Left hindlimb (tissue), 1 donor: ENCODE data around the gene PEX10.

Experiments used
- DNase-seq: peaks from one replicate; pipeline ENCODE4 v3.0.0-alpha.2; 2018

Gene PEX10

DNA sequence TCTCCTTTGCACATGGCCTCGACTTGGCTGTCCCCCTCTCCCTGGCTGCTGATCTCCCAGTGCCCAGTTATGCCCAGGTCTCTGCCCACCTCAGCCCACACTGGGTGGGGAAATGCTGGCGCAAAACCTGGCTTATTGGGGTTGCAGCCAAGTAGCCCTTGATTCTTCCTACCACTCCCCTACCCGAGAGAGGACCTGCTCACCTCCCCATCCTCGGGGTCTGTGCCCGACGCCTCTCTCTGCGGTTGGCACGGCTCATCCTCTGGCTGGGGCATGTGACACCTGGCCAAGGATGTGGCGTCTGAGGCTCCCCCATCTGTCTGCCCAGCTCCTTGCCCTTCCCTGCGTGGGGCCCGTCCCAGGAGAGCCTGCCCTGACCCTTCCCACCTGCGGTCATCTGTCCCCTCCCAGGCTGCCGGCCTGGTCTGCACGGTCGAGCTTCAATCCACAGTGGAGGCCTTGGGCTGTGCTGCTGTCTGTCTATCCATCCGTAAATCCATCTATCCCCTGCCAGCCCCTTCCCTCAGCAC, 6.5 kb upstream of the PEX10 start:
- DNase-seq: no peak

DNA sequence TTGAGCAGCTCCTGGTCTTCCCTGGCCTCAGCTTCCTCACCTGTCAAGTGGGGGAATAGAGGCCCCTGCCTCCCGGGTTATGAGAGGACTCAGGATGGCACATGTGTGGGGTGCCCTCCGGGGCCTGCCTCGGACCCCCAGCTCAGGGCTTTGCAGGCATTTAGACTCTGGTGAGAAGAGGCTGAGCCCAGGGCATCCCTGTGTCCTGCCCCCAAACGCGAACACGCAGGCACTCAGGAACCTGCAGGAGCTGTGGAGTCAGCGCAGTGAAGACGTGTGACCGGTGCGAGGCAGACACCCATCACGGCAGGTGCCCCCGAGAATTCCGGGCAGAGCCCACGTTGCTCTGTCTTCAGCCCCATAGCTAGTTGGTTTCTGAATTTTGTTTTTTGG, 5.5 kb upstream of the PEX10 start:
- DNase-seq: no peak

DNA sequence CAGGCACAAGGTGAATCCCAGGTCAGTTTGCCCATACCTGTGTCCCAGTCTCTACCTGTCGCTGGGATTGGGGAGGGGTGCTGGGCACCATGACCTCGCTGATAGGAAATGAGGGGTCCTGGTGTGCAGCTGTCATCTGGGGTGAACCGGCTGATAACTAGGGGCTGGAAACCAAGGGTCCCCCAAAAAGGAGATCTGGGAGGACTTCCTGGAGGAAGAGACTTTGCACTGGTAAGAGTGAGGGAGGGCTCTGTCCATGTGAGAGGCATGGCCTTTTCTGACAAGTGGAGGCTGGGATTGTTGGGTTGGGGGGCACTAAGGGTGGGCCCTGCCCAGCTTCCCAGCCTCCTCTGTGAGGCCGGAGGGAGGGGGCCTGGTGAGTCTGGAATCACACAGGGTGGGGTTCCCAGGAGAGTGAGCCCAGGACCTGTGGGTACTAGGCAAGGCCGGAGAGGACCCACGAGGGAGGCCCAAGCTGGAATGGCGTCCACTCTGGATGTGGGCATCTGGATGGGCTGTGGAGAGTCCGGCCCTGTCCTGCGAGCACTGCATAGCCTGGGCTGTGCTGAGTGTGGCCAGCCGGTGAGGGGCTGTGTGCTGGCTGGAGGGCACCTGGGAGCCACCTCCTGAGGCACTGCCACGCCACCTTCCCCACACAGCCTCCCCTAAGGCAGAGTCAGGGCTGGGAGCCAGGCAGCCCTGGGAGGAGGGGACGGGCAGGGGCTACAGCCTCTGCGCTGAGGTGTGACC, 4.9 kb upstream of the PEX10 start:
- no peak for DNase-seq

DNA sequence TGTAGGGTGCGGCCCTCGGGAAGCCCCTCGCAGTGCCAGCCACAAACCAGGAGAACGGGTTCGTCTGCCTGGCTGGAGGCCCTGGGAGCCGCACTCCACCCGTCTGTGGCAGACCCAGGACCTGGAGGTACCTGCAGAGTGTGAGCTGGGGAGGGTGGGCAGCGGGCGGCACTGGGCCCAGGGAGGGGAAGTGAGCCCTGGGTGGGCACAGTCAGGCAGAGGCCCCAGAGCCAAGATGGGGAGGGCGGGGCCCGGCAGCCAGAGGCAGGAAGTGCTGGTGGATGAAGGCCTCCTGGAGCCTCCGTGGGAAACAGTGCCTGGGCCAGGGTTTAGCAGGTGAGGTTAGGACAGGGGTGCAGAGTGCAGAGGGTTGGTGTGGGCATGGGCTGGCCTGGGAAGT, 4.0 kb upstream of the PEX10 start:
- DNase-seq: no peak

DNA sequence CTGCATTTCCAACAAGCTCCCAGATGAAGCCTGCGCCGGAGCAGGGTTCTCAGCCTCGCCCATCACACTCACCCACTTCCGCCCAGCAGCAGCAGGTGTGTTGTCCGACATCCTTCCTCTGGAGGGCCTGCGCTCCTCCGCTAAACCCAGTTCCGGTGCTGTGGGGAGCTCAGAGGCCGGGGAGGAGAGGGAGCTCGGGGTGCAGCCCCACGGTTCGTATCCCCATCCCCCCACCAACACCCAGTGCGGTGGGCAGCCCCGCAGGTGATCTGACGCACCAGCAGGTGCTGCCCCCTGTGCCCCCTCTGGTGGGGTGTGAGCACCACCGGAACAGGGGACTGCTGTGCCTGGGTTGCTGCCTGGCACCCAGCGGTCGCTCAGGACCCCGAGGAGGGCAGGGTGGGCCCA, 3.4 kb upstream of the PEX10 start:
- DNase-seq: no peak

DNA sequence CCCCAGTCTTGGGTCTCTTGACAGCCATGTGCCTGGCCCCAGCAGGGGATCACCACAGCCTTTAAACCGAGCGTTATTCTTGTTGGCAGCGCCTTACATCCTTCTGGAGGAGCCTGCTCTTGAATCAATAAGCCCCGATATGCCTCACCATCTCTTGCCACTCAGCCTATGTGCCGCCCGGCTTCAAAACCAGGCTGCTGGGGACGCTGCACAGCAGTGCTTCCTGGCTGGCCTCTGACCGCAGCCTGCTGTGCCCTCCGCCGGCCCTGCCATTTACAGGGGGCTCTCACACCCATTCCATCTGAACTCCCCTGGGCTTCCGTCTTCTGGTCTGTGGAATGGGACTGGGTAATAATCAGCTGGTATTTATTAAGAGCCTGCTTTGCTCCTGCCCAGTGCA, 3.0 kb upstream of the PEX10 start:
- no peak for DNase-seq

DNA sequence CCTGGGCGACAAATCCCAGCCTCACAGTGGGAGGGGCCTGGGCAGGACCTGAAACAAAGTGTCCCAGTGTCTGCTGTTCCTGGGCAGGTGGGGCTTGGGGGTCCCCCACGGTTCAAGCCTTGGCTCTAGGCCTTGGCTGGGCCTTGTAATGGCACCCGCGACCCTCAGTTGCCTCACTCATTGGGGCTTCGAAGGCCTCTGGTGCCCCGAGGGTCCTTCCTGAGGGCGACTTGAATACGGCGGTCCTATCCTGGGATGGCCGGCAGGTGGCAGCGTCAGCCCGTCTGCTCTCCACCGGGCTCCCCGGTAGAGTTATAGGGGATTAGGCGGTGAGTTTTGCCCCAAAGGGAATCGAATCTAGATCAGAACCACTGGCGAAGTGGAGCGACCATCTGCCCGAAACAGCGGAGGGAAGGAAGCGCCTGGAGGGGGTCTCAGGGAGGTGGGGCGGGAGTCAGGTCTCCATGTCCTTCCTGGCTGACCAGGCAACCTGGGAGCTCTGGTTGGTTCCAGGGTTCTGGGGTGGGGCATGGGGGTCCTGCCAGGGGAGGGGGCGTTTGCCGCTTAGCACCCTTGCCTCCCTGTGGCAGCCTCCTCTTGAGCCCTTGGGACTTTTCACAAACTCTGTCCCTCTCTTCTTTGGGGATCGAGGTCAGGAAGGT, 2.1 kb upstream of the PEX10 start:
- peak; percentile 74 for DNase-seq

DNA sequence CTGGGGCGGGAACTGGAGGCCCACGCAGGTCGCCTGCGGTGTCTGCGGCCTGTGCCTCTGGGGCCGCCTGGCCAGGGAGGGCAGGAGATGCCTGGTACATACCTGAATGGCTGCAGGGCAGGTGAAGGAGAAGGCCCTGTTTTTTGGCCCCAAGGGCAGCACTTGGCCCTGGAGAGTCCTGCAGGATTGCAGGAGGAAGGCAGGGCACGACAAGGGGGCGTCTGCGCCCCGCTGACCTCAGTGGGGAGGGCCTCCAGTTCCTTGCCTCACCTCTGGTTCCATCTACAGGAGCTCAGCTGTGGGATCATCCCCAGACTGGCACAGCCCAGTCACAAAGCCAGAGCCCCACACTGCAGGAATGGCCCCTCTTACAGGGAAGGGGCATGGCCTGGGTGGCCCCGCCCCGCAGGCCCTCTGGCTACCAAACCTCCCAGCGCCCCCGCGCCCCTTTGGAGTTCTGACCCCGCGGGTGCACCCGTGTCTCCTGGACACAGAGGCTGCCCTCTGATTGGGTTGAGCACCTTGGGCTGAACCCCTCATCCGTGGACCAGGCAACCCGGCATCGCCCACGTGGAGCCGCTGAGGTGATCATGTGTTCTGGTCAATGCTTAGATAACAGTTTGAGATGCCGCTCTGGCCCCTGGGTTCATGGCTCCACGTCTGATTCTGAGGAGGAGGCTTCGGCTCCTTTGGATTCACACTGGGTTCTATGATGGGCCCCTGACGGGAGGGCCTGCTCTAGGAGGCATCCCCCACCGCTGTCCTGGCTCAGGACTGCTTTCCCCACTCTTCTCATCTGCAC, 1.3 kb upstream of the PEX10 start:
- no peak for DNase-seq

DNA sequence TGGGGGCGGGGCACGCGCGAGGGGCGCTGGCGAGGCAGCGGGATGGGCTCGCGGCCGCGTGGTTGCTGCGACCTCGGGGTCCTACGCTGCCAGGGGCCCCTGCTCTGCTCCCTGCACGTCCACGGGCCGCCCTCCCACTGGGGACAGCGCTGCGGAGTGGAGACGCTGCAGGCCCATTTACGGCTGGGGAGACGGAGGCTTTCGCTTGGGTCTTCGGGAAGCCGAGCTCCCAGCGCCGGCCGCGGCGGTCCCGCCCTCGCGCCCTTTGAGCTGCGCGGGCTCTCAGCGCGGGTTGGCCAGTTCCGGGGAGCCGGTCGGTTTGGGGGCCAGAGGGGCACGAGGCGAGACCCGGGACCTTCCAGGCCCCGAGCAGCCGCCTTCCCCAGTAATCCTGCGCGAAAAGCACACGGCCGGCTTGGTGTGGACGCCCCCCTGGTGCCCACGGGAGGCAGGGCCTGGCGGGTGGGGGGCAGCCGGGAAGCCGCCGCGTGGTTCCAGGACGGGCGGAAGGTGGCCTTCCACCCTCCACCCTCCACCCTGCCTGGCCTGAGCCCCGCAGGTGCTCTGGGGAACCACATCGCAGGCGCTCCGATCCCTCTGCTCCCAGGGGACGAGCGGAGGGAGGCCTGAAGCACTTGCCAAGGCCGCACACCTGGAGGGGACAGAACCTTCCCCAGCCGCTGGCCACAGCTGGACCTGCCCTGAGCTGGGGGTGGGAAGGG, 570 bp upstream of the PEX10 start:
- DNase-seq: no peak

DNA sequence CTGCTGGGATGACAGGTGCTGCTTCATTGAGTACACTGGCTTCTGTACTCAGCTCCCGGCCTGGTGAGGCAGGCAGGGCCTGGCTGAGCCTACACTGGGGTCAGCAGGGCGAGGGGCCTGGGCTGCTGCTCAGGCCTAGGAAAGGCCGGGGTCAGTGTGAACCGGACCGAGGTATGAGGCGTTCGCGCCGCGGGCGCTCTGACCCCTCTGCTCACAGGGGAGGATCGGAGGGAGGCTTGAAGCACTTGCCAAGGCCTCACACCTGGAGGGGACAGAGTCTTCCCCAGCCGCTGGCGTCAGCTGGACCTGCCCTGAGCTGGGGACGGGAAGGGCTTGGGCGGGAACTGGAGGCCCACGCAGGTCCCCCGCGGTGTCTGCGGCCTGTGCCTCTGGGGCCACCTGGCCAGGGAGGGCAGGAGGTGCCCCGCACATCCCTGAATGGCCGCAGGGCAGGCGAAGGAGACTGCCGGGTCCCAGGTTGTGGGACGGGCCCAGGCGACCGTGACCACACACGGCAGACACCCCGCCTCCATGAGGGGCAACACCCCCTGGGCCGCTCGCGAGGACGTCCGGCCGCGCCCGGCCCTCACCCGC, 466 bp downstream of the PEX10 start:
- peak; percentile 61 for DNase-seq

DNA sequence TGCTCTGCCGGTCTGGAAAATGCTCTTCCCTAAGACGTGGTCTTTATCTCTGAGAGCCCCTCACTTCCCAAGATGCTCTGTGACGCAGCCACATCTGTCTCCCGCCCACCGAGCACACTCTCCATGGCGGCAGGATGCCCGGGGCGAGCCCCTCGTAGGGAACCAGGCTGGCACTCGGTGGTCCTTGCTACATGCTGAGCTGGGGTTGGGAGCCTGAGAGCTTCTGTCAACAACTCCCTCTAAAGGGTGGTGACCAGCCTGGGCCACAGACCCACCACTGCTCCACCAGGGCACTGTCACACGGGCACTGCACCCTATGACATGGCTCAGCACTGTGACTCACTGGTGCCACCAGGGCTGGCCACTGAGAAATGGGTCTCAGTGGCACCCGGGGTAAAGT, 2.6 kb downstream of the PEX10 start:
- DNase-seq: no peak

DNA sequence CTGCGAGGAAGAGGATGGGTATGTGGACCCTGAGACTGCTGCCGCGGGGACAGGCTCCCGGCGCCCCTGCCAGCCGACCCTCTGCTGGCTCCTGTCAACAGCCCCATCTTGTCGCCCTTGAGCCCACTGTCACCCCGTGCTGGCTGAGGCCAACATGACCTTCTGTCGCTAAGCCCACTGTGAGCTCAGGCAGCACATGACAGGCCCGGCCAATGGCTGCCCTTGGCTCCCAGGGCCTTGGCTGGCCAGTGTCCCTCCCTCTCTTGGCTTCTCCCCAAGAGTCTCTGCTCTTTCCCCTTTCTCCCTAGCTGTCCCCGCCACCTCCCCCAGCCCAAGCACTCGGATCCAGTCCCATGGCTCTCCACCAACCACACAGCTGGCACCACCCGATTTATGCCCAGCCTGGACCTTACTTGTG, 3.5 kb downstream of the PEX10 start:
- DNase-seq: no peak

DNA sequence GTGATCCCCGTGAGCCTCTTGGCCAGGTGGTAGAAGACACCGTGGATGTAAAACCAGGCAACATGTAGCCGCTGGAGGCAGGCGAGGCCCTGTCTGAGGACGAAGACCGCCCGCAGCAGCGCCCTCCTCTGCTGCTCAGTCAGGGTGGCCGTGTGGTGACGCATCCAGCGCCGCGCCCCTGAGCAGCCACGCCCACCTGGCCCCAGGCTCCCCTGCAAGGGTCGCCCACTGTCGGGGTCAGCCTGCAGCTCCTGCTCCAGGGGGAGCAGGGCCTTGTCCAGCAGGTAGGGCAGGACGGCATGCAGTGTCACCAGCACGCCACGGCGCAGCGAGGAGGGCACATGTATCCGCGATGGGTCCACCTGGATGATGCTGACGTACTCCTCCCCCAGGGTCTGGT, 3.9 kb downstream of the PEX10 start:
- DNase-seq: no peak

DNA sequence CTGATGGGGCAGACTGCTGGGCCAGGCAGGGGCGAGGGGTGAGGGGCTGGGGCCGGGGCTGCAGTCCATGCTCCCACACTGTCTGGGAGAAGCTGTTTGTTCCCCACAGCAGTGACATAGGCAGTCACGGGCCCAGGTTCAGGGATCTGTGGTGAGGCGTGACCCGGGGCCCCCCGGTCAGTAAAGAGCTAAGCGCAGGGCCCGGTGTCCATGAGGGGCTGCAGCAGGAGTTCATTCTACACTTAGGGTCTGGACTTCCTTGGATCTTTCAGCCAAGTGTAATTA, 4.4 kb downstream of the PEX10 start:
- DNase-seq: no peak

DNA sequence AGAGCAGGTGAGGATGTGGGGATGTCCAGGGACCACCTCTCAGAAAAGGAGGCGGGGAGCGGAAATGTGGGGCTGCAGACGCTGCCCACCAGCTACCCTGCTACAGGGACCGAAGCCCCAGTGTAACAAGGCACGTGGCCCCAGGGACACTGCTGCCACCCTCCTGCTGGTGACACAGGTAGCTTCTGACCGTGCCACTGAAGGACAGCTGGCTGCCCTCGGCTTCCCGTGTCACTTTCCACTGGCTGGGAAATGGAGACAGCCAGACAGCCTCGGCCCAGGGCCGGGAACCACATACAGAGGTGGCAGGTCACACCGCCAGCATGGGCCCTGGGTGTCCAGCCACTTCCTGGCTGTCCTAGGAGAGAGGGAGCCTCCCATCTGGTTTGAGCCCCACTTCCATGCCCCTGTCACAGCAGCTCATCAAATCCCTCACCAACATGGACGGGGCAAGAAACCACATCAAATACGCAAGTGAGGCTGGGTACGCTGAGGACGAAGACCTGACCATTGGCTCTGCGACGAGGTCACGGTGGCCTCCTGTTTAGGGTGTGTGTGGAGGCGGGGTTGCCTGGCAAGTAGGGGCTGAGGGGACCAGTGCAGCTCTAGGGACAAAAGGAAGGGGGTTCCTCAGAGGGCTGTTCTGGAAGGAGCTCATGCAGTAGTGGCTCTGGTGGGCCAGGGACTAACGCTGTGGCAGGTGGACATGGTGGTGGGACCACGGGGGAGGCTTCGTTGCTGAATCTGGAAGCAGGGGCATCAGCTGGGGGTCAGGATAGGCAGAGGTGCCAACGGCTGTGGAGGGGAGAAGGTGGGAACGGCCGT, 5.0 kb downstream of the PEX10 start:
- no peak for DNase-seq

DNA sequence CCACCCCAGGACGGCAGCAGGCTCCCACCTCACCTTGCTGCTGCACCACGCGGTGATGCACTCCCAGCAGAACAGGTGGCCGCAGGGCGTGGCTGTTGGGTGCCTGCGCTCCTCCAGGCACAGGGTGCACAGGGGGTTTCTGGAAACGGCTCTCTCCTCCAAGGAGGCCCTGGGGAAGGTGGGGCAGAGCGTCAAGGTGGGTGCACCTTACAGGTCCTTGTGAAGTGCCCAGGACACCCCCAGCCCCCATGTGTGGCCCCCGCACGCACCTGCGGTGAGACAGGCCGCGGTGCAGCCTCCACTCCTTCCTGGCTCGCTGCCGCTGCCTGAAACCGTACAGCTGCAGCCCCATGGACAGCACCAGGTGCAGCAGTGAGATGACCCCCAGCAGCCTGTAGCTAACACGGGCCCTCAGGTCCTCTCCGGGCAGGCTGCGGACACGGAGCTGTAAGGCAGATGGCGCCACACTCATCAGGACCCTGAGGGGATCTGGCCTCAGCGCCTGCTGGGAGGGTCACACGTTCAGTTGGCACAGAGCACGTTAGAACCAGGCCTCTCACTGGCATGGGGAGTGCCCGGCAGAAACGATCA, 5.8 kb downstream of the PEX10 start:
- DNase-seq: no peak

DNA sequence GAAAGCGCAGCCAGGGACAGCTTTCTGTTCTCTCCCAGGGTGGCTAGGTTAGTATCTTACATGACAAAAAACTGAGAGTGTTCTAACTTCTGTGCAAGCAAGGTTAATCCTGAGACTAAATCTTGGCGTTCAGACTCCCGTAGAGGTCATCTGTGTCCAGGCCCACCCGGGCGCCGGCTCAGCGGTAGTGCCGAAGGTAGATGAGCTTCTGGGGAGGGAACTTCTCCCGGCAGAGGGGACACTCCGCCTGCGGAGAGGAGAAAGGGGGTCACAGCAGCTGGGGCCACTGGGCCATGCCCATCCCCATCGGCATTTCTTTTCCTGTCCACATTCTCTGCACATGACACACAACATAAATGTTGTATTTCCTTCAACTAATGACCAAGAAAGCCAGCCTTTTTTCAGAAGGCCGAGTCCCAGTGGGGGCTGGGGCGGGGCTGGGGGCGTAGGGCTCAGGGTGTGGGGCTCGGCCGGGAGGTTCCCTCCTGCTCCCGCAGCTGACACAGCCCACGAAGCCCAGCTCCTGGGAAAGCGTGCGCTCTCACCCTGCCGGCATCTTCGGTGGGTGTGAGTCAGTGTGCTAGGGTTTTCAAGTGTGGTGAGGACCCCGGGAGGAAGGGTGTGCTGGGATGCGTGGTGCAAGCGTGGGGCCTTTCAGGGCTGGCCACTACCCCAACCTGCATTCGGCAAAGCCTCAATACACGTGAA, 6.6 kb downstream of the PEX10 start:
- DNase-seq: no peak

DNA sequence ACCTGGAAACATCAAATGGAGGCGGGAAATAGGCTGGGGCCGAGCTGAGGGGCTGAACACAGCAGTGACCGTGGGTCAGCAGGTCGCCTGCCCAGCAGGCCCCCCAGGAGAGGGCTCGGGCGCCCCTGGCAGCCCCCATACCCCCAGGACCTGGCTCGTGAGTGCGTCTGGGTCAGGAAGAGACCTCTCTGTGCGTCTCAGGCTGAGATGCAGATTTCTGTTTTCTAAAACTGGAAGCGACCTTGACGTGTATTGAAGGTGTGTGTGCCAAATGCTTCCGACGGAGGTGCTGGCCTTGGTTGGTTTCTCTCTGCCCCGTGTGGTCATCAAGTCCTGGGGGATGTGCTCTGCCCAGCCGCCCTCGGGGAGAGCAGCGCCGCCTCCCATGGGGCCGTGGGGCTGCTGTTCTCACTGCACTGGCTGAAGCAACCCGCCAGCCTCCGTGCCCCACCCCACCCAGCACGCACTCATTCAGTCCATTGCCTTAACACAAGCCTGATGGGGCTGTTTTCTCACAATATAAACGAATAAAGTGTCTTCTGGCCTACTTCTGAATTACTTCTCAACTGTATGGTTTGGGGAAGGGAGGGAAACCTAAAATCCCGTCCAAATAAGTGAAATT, 7.4 kb downstream of the PEX10 start:
- no peak for DNase-seq

DNA sequence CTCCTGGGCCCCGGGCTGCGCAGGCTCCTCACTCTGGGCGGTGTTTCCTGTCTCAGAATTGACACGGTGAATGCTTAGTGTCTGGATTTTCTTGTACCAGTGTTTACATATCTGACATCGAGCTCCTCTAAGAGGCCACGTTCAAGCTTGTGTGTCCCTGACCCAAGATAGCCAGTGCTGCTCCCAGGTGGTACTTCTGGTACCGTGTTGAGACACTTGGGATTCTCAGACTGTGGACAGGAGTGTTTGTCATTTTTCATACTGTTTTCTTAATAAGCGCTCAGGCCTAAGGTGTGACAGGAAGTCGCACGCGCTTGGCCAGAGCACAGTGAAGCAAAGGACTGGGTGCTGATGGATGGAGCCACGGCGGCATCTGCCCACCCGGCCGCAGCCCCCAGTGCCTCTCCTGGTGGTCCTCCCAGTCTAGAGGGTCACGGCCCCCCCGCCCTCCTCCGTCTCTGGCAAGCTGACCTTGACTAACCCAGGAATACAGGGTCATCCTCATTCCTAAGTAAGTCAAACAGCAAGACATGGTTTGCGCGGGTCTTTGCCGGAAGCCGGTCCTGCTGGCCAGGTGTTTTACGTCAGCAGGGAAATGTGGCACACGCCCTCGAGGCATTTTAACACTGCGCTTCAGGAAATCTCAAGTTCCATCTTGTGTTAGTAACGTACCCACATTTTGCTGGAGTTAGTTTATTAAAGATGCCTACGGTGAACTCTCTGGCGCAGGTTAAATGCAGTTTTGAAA, 8.0 kb downstream of the PEX10 start:
- no peak for DNase-seq

DNA sequence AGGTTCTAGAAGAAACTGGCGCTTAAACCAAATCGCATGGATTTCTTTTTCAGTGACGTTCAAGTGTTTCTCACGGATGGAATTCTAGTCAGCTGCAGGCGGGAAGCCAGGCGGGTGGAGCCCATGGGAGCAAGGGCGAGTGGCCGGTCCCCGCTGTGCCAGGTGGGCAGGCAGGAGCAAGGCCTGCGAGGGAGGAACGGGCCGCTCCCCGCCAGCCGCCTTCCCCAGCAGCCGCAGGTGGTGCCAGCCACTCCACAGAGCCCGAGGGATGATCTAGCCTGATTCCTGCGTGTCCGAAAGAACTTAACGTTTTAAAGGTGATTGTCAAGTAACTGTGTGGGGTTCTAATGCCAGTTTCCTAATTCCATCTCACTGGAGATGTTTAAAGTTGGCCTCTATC, 9.1 kb downstream of the PEX10 start:
- no peak for DNase-seq
